Endothelial cell of umbilical vein (primary cell): ENCODE results near the gene GNAS-AS1. TPM values are rescaled to one million over a fixed set of nuclear protein-coding genes. Genes with fewer than 3 reads are reported as not detected.

ENCODE experiments used
- BruUV-seq: library from RNA; stranded (reverse); fragments of 400-500 nt; replicated peaks from 2 replicates; lab custom pipeline; 2021; lab: Mats Ljungman, UMichigan
- CTCF ChIA-PET: fragments of 300-600, 350-600 bp; sonication (Branson Sonifier 250); formaldehyde crosslinking; loops from one replicate; lab custom pipeline; 2021; ENCODE audit warnings: antibody characterized with exemption, inconsistent platforms; lab: Charles Lee
- POLR2A ChIA-PET: fragments of 300-600, 350-600 bp; sonication (Branson Sonifier 250); formaldehyde crosslinking; loops from one replicate; lab custom pipeline; 2021; ENCODE audit warnings: antibody characterized with exemption, inconsistent platforms; lab: Charles Lee
- DNase-seq: peaks from one replicate; pipeline ENCODE4 v3.0.0-alpha.2; 2011; ENCODE audit warnings: low read depth, low spot score
- FAIRE-seq: peaks from 2 replicates; lab custom pipeline; 2011; peaks lifted over from hg19 to GRCh38; lab: Jason Lieb, UNC
- H2AFZ ChIP-seq: 2 replicates; pipeline ENCODE4 v1.6.0; 2012; ENCODE audit warnings: low read depth, low read length, control low read depth, inconsistent platforms
- H3K27ac ChIP-seq: 2 replicates; pipeline ENCODE4 v1.5.1; 2011; ENCODE audit warnings: low read depth, mild to moderate bottlenecking, control low read depth, low read length, moderate library complexity; ENCODE audit not compliant: insufficient read depth
- H3K27me3 ChIP-seq, 2 experiments: 2 replicates each; pipeline versions ENCODE4 v1.6.0 to v1.6.1; 2011; ENCODE audit warnings: low read length in 2 of 2, mixed read lengths in 1 of 2; ENCODE audit not compliant: control insufficient read depth in 2 of 2, insufficient read depth in 2 of 2
- H3K36me3 ChIP-seq, 2 experiments: 2 replicates in 1 of 2; 3 replicates in 1 of 2; pipeline ENCODE4 v1.5.1; 2011; ENCODE audit warnings: low read length in 2 of 2, mild to moderate bottlenecking in 1 of 2, moderate library complexity in 1 of 2; ENCODE audit not compliant: control insufficient read depth in 2 of 2, insufficient read depth in 2 of 2; ENCODE audit errors: extremely low read depth in 1 of 2
- H3K4me1 ChIP-seq: 3 replicates; pipeline ENCODE4 v1.5.1; 2011; ENCODE audit warnings: mild to moderate bottlenecking, low read length; ENCODE audit not compliant: control insufficient read depth, insufficient read depth; ENCODE audit errors: extremely low read depth
- H3K4me2 ChIP-seq: 2 replicates; pipeline ENCODE4 v1.6.1; 2011; ENCODE audit warnings: low read length, control low read depth, mixed read lengths; ENCODE audit not compliant: insufficient read depth
- H3K4me3 ChIP-seq, 3 experiments: fragments of 200-600 bp in 1 of 3; sonication (generic), shearing (Covaris generic) in 1 of 3; replicated peaks in 1 of 3; 2 replicates each; pipeline ENCODE4 v1.5.1; 2011 to 2016; ENCODE audit warnings: control low read depth in 3 of 3, low read length in 3 of 3, mild to moderate bottlenecking in 2 of 3, inconsistent platforms in 1 of 3, low read depth in 1 of 3, moderate library complexity in 1 of 3; ENCODE audit not compliant: insufficient read depth in 1 of 3
- H3K79me2 ChIP-seq: 2 replicates; pipeline ENCODE4 v1.6.0; 2012; ENCODE audit warnings: low read length, inconsistent platforms; ENCODE audit not compliant: control insufficient read depth, insufficient read depth
- H3K9ac ChIP-seq: replicated peaks from 2 replicates; pipeline ENCODE3; 2011; ENCODE audit warnings: low read length, control low read depth; ENCODE audit not compliant: insufficient read depth; ENCODE audit errors: extremely low read depth
- H3K9me1 ChIP-seq: replicated peaks from 3 replicates; pipeline ENCODE4 v1.6.0; 2011; ENCODE audit warnings: mild to moderate bottlenecking, low read length; ENCODE audit not compliant: control insufficient read depth, insufficient read depth; ENCODE audit errors: extremely low read depth
- H3K9me3 ChIP-seq: replicated peaks from 2 replicates; pipeline ENCODE4 v1.5.1; 2012; ENCODE audit warnings: low read length, inconsistent platforms; ENCODE audit not compliant: control insufficient read depth, insufficient read depth
- H4K20me1 ChIP-seq: replicated peaks from 2 replicates; pipeline ENCODE3; 2011; ENCODE audit warnings: mild to moderate bottlenecking, low read length; ENCODE audit not compliant: control insufficient read depth, insufficient read depth; ENCODE audit errors: extremely low read depth
- CTCF ChIP-seq, 2 donors: IDR thresholded peaks; 1 replicate in 1 of 2; 2 replicates in 1 of 2; pipeline ENCODE4 v1.5.1; 2011; ENCODE audit warnings: low read length in 2 of 2, mild to moderate bottlenecking in 2 of 2, moderate library complexity in 2 of 2, control low read depth in 1 of 2, inconsistent platforms in 1 of 2, low read depth in 1 of 2; ENCODE audit not compliant: insufficient read depth in 1 of 2; ENCODE audit errors: extremely low read depth in 1 of 2
- EZH2 ChIP-seq: IDR thresholded peaks from 2 replicates; pipeline ENCODE4 v1.6.1; 2012; ENCODE audit warnings: borderline replicate concordance, low read depth, mild to moderate bottlenecking, moderate library complexity, low read length, inconsistent platforms; ENCODE audit not compliant: severe bottlenecking
- FOS ChIP-seq: IDR thresholded peaks from 2 replicates; pipeline ENCODE4 v1.6.1; 2011; ENCODE audit warnings: mild to moderate bottlenecking, low read length, moderate library complexity, borderline replicate concordance; ENCODE audit not compliant: insufficient read depth
- GATA2 ChIP-seq: IDR thresholded peaks from 2 replicates; pipeline ENCODE4 v1.7.0; 2011; ENCODE audit warnings: low read depth, mild to moderate bottlenecking, moderate library complexity, mixed read lengths, low read length; ENCODE audit not compliant: insufficient read length, insufficient read depth
- JUN ChIP-seq: IDR thresholded peaks from 2 replicates; pipeline ENCODE4 v1.6.1; 2011; ENCODE audit warnings: borderline replicate concordance, low read depth; ENCODE audit not compliant: insufficient read length, insufficient read depth
- MAX ChIP-seq: IDR thresholded peaks from 2 replicates; pipeline ENCODE4 v1.6.1; 2011; ENCODE audit not compliant: insufficient read depth, insufficient read length
- MYC ChIP-seq: IDR thresholded peaks from one replicate; pipeline ENCODE4 v1.6.1; 2011; ENCODE audit warnings: mild to moderate bottlenecking, low read depth, low read length
- POLR2A ChIP-seq: IDR thresholded peaks from 2 replicates; pipeline ENCODE4 v1.6.1; 2012; ENCODE audit warnings: low read depth, mild to moderate bottlenecking, control low read depth, low read length
- POLR2AphosphoS5 ChIP-seq: IDR thresholded peaks from 2 replicates; pipeline ENCODE4 v1.6.1; 2012; ENCODE audit warnings: low read depth, mild to moderate bottlenecking, control low read depth, low read length, moderate library complexity; ENCODE audit not compliant: insufficient read depth
- dilution Hi-C: fragments of 300-500 bp; cut with MboI; formaldehyde crosslinking; loops from one replicate; pipeline ENCODE4 v1.15.0; 2019; ENCODE audit warnings: low sequenced_read_pairs; ENCODE audit not compliant: extremely low pct_ligation_motif_present
- intact Hi-C: fragments of 100-400 bp; cut with micrococcal nuclease; formaldehyde crosslinking; loops from one replicate; pipeline ENCODE4 v1.10.0; 2022
- polyA plus RNA-seq, 4 experiments: library from polyadenylated mRNA; depleted of rRNA in 3 of 4; stranded (reverse) in 3 of 4; unstranded in 1 of 4; fragments of >200 nt; gene quantifications; 2 replicates each; pipeline versions ENCODE4 v1.2.1 to v1.2.3, GENCODE V29; 2011 to 2012; ENCODE audit warnings: missing spikeins in 1 of 4
- total RNA-seq: library from RNA; stranded (reverse); gene quantifications from 2 replicates; pipeline ENCODE4 v1.2.3, GENCODE V29; 2021

GNAS-AS1 gene
- total and polyA plus RNA-seq, 2 donors (not counting 3 experiments of a cell fraction or from before 2014, with no cell fraction given), result 0.11 to 0.58 TPM

GRCh38 chr20:58838174-58838573 is 12.5 kb downstream of the GNAS-AS1 start:
- Histone ChIP-seq H3K4me2 (no peak overlapping the region), H3K4me1 (no peaks in the 10 kb centered on the region), H3K27me3 (peaks cover 27 to 39% of the 10 kb centered on the region in 2 experiments), H4K20me1 (no peaks in the 10 kb centered on the region), H3K4me3 (no peak overlapping the region), H3K27ac (no peak overlapping the region), H3K9ac (no peak overlapping the region), H3K9me3 (no peaks in the 10 kb centered on the region), H2AFZ (no peak overlapping the region), H3K79me2 (no peaks in the 10 kb centered on the region), H3K36me3 (no peaks in the 10 kb centered on the region), H3K9me1 (no peaks in the 10 kb centered on the region)
- dilution Hi-C loops, result loop anchor here (25.0 kb wide), 2 partner anchors 226 to 601 kb away; partner anchors contain the start of gene ANKRD60
- POLR2A ChIA-PET, result no interaction called here
- DNase-seq, result no peak
- FAIRE-seq, result no peak
- intact Hi-C loops, result no loop called here
- no peak for TF ChIP-seq POLR2AphosphoS5
- TF ChIP-seq MAX, result no peak
- TF ChIP-seq POLR2A, result no peak
- no peak for TF ChIP-seq JUN
- TF ChIP-seq FOS, result no peak
- TF ChIP-seq EZH2, result no peak
- TF ChIP-seq MYC, result no peak
- no peak for TF ChIP-seq GATA2
- no peak for TF ChIP-seq CTCF (IDR thresholded peaks at IDR 0.05; ENCODE audit: extremely low read depth in 1 of 2, insufficient read depth in 1 of 2, low read depth in 1 of 2, low read length in 2 of 2)
- BruUV-seq, result no TSS peak
- CTCF ChIA-PET, result interaction anchor here (1.0 to 2.9 kb wide), 2 partner anchors 32 to 356 kb away, joined by 3 to 33 read pairs; no protein-coding TSS in a partner anchor
